GM12874 (cell line): ENCODE measurements around the gene FBXO27.

ENCODE experiments used
- CTCF ChIP-seq: IDR thresholded peaks from 2 replicates; pipeline ENCODE4 v1.5.1; 2011; ENCODE audit warnings: low read depth, mild to moderate bottlenecking, control low read depth, low read length, moderate library complexity; ENCODE audit not compliant: insufficient read depth

The FBXO27 gene

DNA sequence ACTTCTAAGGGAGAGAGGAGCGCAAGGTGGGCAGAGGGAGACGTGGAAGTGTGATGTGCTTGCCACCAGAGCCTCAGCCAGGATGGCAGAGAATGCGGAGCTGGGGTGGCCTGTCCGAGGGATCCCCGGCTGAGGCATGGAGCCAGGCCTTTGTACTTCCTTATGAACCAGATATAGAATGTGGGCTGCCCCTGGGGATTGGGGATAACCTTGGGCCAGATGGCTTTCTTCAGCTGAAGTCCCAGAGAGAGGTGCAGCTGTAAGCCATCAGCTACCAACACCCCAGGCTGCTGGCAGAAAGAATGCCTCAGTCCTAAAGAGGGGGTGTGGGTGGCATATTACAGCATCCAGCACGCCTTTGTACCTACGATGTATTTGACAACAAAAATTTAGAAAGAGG is 31.3 kb downstream of the FBXO27 start:
- no peak for TF ChIP-seq CTCF

GRCh38 chr19:38993271-38993670 is 39.1 kb downstream of the FBXO27 start:
- no peak for TF ChIP-seq CTCF

GRCh38 chr19:38990949-38991697 is 41.2 kb downstream of the FBXO27 start:
- no peak for TF ChIP-seq CTCF

GRCh38 chr19:38989066-38989605 is 43.2 kb downstream of the FBXO27 start:
- TF ChIP-seq CTCF: no peak

DNA sequence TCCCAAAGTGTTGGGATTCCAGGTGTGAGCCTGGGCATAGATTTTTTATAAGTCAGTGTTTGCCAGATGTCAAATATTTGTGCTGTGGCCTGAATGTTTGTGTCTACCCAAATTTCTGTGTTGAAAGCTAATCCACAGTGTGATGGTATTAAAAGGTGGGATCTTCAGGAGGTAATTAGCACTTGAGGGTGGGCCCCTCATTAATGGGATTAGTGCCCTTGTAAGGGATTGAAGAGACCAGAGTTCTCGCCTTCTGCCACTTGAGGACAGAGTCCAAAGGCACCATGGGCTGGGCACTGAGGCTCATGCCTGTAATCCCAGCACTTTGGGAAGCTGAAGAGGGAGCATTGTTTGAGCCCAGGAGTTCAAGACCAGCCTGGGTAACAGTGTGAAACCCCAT is 47.1 kb downstream of the FBXO27 start:
- no peak for TF ChIP-seq CTCF

DNA sequence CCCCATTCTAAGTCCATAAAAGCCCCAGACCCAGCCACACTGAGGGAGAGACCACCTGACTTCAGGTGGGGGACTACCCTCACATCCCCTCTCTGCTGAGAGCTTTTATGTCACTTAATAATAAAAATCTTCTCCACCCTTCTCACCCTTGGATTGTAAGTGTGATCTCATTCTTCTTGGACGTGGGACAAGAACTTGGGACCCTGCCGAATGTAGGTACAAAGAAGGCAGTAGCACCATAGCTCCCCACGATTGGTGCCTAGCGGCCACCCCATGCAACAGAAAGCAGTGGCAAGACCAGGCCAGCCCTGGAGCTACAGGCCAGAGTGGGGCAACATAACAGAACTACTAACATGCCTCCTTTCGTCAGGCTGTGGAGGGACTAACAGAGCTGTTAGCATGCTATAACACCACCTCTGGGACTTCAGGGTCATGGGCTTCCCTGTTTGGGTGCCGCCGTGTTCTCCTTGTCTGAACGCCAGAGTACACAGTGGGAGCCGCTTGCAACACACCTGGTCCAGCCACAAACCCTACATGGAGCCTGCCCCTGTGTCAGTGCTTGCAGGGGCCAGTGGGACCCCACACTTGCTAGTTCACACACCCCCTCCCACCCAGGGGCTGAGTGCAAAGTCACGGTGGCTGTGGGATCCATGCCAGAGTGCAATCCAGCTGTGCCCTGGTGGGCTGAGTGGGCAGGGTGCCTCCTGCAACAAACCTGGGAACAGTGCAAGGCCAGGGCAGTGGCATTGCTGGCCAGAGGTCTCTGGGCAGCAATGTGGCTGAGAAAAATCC is 51.6 kb downstream of the FBXO27 start:
- TF ChIP-seq CTCF: no peak

- no peak for TF ChIP-seq CTCF
Observed at GRCh38 chr19:38979812-38980211, 52.5 kb downstream of the FBXO27 start.
